ENCODE results near the gene SCGB3A1.

DNA sequence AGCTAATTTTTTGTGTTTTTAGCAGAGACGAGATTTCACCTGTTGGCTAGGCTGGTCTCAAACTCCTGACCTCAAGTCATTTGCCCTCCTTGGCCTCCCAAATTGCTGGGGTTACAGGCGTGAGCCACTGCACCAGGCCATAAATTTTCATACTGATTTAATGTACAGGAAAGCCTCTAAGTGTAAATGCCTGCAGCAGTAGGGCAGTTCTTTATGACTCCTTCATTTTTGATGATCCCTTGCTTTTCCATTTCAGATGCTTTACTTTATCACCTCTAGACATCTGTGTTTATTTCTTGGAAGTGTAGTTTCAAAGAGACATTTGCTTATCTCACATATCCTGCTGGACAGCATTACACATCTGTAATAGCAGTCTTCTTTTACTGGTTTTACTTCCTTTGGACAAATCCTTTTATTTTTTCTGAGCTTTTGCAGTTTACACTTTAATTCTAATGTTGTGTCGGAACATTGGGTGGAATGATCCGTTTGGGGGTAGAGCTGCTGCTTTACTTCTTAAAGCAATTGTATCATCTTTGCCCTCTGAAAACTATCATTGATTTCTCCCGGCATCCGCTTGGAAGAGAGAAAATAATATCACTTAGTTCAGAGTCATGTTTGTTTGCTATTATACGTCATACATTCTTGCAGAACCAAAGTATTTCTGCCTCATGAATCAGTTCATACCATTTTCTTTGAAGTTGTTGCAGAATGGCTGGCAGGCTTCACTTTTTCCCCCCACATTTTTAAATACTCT, 36.0 kb downstream of the SCGB3A1 start:
- TF ChIP-seq POLR2A (IDR thresholded peaks at IDR 0.05): no peak
- TF ChIP-seq, protein P1, sequence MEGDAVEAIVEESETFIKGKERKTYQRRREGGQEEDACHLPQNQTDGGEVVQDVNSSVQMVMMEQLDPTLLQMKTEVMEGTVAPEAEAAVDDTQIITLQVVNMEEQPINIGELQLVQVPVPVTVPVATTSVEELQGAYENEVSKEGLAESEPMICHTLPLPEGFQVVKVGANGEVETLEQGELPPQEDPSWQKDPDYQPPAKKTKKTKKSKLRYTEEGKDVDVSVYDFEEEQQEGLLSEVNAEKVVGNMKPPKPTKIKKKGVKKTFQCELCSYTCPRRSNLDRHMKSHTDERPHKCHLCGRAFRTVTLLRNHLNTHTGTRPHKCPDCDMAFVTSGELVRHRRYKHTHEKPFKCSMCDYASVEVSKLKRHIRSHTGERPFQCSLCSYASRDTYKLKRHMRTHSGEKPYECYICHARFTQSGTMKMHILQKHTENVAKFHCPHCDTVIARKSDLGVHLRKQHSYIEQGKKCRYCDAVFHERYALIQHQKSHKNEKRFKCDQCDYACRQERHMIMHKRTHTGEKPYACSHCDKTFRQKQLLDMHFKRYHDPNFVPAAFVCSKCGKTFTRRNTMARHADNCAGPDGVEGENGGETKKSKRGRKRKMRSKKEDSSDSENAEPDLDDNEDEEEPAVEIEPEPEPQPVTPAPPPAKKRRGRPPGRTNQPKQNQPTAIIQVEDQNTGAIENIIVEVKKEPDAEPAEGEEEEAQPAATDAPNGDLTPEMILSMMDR (IDR thresholded peaks at IDR 0.05): no peak
